ENCODE results near the gene LRRTM1. TPM values are rescaled to one million over a fixed set of nuclear protein-coding genes. Genes with fewer than 3 reads are reported as not detected.

Gene LRRTM1
- total RNA-seq, 1 experiment from 2014 or later = not detected

GRCh38 chr2:80348953-80349352 lies 44.4 kb upstream of the LRRTM1 start:
- CTCF ChIA-PET = no interaction called here
- no TSS peak for BruUV-seq (replicated peaks)

GRCh38 chr2:80348078-80348477 lies 43.5 kb upstream of the LRRTM1 start:
- H3K9me3 ChIP-seq (ENCODE audit: control insufficient read depth, insufficient read depth, low read depth, low read length) = no peaks in the 10 kb centered on the region
- no peak for TF ChIP-seq SIN3A (IDR thresholded peaks at IDR 0.05; ENCODE audit: borderline replicate concordance, insufficient read depth, low read depth, low read length)
- no peak for TF ChIP-seq CTCF (IDR thresholded peaks at IDR 0.05)
- TF ChIP-seq POLR2AphosphoS5 (IDR thresholded peaks at IDR 0.05; ENCODE audit: low read depth, low read length) = no peak
- TF ChIP-seq REST (IDR thresholded peaks at IDR 0.05; ENCODE audit: insufficient read depth in 1 of 2, low read depth in 2 of 2, low read length in 1 of 2) = no peak
- TF ChIP-seq TCF7L2 (IDR thresholded peaks at IDR 0.05; ENCODE audit: low read depth, low read length) = no peak
- intact Hi-C loops (cut with micrococcal nuclease; ENCODE audit: unreplicated experiment) (no loop called here), in situ Hi-C loops (cut with HindIII; ENCODE audit: low pct_unique_long_range_greater_than_20kb, low sequenced_read_pairs) (no loop called here)
- ATAC-seq (no peak), DNase-seq (ENCODE audit: low read depth, low spot score) (no peak)
- no peaks in the 10 kb centered on the region for H3K36me3 ChIP-seq (ENCODE audit: control insufficient read depth, insufficient read depth, low read length)
- no peak overlapping the region for H3K4me3 ChIP-seq (ENCODE audit: low read depth in 2 of 2, low read length in 2 of 2)
- ChIA-PET CTCF (no interaction called here), POLR2A (no interaction called here)
- H3K4me1 ChIP-seq (ENCODE audit: control insufficient read depth, insufficient read depth, low read length) = no peaks in the 10 kb centered on the region
- H3K27ac ChIP-seq (ENCODE audit: low read length) = no peak overlapping the region
- no peaks in the 10 kb centered on the region for H3K27me3 ChIP-seq (ENCODE audit: control insufficient read depth, insufficient read depth, low read length)
- BruUV-seq (replicated peaks) = no TSS peak

More at GRCh38 chr2:80348953-80349352, 44.4 kb upstream of the LRRTM1 start:
- Histone ChIP-seq H3K4me3 (ENCODE audit: low read depth in 2 of 2, low read length in 2 of 2) (no peak overlapping the region), H3K4me1 (ENCODE audit: control insufficient read depth, insufficient read depth, low read length) (no peaks in the 10 kb centered on the region), H3K36me3 (ENCODE audit: control insufficient read depth, insufficient read depth, low read length) (no peaks in the 10 kb centered on the region), H3K9me3 (ENCODE audit: control insufficient read depth, insufficient read depth, low read depth, low read length) (no peaks in the 10 kb centered on the region), H3K27ac (ENCODE audit: low read length) (no peak overlapping the region), H3K27me3 (ENCODE audit: control insufficient read depth, insufficient read depth, low read length) (no peaks in the 10 kb centered on the region)
- in situ Hi-C loops (cut with HindIII; ENCODE audit: low pct_unique_long_range_greater_than_20kb, low sequenced_read_pairs) = no loop called here
- intact Hi-C loops (cut with micrococcal nuclease; ENCODE audit: unreplicated experiment) = no loop called here
- POLR2A ChIA-PET = no interaction called here
- DNase-seq (ENCODE audit: low read depth, low spot score) (no peak), ATAC-seq (no peak)
- no peak for TF ChIP-seq SIN3A (IDR thresholded peaks at IDR 0.05; ENCODE audit: borderline replicate concordance, insufficient read depth, low read depth, low read length)
- no peak for TF ChIP-seq REST (IDR thresholded peaks at IDR 0.05; ENCODE audit: insufficient read depth in 1 of 2, low read depth in 2 of 2, low read length in 1 of 2)
- TF ChIP-seq POLR2AphosphoS5 (IDR thresholded peaks at IDR 0.05; ENCODE audit: low read depth, low read length) = no peak
- TF ChIP-seq TCF7L2 (IDR thresholded peaks at IDR 0.05; ENCODE audit: low read depth, low read length) = no peak
- TF ChIP-seq CTCF (IDR thresholded peaks at IDR 0.05) = no peak

Measured in Panc1 (cell line).